SKM-1 treated with dmso at 0.1 percent for 144 hours (cell line): Measurements from ENCODE around the gene BCDIN3D.

Experiments used
- DNase-seq: peaks from one replicate; lab custom pipeline; 2025; ENCODE audit not compliant: unreplicated experiment; lab: John Stamatoyannopoulos, UW

The BCDIN3D gene

DNA sequence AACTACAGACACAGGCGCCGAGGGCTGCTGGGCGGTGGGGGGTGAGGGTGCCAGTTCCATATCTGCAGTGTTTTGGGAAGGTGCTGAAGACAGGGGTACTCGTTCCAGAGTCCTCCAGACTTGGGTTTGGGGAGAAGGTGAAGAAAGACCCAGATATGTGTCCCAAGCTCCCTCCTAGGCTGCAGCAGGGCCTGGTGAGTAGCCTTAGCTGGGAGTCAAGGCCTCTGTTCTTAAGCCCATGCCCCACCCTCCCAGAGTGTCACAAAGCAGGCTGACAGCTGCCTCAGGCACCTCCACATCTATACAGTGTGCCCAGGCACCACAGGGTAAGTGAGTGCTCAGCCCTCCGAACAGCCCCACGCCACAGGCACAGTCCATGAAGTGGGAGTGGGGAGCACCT is 19.0 kb downstream of the BCDIN3D start:
- DNase-seq = no peak

DNA sequence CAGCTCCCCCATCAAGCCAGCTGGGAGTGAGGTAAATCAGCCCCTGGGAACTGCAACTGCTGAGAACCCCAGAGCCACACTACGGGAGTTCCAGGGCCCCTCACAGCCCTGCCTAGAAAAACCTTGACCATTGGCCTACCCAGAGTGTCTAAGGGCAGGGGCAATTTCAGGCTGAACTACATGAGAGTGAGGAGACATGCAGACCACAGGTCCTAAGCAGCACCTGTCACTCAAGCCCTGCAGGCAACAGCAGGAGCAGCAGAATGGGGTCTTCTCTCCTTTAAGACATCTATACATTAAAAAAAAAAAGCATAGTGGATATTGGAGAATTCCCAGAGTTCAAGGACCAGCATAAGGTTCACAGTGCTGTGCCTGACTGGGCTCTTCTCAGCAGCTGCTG is 19.6 kb downstream of the BCDIN3D start:
- no peak for DNase-seq

DNA sequence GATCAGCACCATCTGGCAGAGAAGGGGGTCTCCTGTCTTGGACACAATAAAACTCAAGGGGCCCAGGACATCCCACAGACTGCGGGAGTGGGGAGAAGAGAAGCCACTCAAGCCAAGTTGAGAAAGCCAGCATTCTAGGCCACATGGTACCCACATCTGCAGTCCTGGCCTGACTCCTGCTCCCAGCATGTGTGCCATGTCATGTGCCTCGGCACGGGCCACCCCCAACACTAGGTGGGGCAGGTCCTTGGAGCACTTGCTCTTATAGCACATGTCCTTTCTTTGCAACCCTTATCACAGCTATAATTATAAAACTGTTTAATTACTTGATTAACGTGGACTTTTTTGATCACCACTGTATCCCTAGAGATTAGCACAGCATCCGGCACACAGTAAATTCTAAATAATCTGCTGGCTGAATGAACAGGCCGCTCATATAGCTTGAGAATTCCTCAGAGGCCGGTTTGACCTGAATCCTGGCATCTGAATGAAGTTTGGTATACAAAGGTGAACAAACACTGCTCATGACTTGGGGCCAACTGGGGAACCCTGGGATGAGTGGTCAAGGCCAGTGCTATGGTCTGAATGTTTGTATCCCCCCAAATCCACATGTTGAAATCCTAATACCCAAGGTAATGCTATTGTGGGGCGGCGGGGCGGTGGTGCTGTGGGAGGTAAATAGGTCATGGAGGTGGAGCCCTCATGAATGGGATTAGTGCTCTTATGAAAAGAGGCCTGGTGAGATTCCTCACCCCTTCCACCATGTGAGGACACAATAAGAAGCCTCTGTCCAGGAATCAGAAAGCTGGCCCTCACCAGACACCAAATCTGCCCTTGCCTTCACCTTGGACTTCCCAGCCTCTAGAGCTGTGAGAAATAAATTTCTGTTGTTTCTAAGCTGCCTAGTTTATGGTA is 21.3 kb downstream of the BCDIN3D start:
- no peak for DNase-seq

DNA sequence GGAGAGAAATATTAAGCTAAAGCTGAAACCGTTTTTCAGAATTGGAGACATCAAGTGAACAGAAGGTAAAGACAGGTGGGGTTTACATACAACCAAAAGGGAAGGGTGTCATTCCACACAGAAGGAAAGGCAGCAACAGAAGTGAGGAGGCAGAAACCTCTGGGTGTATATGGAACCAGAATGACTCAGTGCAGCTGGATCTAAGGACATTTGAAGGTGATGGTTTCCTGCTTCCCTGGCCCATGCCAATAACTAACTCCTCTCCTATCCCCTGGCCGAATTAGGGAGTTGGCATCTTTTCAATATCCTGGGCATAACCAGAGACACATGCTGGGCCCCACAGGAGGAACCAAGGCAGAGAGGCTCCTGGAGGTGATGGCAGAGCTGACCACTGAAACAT is 23.1 kb downstream of the BCDIN3D start:
- no peak for DNase-seq

DNA sequence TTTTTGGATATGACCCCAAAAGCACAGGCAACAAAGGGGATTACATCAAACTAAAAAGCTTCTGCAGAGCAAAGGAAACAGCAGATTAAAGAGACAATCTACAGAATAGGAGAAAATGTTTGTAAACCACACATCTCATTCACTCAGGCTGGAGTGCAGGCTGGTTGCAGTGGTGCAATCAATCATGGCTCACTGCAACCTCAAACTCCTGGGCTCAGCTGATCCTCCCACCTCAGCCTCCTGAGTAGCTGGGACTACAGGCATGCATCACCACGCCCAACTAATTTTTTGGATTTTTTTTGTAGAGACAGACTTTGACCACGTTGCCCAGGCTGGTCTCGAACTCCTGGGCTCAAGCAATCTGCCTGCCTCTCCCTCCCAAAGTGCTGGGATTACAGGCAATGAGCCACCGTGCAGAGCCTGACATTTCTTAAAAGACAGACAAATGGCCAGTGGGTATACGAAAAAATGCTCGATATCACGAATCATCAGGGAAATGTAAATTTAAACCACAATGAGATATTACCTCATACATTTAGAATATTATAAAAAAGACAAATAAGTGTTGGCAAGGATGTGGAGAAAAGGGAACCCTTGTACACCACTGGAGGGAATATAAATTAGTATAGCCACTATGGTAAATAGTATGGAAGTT is 24.5 kb downstream of the BCDIN3D start:
- no peak for DNase-seq

DNA sequence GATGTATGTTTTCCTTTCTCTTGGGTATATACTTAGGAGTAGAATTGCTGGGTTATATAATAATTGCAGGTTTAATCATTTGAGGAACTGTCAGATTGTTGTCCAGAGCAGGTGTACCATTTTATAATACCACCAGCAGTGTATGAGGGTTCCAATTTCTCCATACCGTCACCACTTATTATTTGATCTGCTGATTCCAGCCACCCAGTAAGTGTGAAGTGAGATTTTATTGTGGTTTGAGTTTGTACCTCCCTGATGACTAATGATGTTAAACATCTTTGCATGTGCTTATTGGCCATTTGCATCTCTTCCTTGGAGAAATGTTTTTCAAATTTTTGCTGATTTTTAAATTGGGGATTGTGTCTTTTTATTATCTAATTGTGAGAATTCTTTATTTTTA is 29.8 kb downstream of the BCDIN3D start:
- DNase-seq = no peak

DNA sequence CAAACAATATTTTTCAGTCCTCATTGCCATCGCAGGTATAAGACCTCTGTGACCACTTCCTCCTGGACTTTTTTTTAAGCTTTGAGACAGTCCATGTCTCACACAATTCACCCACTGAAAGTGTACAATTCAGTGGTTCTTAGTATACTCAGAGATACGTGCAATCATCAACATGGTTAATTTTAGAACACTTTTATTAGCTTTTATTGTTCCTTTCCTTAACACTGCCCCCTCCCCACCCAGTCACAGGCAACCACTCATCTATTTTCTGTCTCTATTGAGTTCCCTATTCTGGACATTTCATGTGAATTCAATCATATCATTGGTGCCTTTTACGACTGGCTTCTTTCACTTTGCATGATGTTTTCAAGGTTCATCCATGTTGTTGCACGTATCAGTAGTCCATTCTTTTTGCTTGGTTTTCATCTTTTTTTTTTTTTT is 30.9 kb downstream of the BCDIN3D start:
- no peak for DNase-seq

DNA sequence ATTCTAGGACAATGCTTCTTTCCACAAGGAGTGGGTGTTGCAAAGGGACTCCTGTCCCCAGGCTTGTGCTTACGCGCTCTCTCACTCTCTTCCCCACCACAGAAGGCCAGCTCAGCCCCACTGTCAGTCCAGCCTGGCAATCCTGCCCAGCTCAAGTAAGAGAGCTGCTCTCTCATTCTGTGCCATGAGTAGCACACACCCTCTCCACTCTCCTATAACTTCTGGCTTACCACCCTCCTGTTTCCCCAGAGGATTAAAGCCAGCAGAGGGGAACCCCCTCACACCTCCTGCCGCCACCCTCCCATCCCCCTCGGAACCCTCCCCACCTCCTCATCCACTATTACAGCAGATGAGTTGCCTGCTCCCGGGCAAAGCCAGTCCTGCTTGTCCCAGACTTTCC is 31.8 kb downstream of the BCDIN3D start:
- no peak for DNase-seq

DNA sequence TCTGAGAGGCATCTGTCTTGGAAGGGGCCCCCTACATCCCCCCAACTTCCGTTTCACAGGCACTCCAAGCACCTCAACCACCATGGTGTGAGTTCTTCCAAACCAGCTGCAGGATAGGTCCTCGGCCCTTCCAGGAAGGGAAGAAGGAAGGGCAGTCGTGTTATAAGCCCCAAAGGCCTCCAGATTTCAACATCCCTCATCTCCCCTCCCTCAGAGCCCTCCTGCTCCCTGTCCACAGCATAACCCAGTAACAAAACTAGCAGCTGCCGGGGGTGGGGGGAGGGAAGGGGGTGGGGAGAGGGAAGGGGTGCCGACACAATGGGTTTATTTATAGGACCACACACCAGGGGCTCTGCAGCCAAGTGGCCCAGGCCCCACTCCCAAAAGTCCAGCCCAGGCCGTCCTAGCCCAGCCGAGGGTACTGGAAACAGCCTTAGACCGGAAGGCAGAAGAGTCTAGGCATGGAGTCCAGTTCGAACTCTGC is 33.0 kb downstream of the BCDIN3D start:
- no peak for DNase-seq

DNA sequence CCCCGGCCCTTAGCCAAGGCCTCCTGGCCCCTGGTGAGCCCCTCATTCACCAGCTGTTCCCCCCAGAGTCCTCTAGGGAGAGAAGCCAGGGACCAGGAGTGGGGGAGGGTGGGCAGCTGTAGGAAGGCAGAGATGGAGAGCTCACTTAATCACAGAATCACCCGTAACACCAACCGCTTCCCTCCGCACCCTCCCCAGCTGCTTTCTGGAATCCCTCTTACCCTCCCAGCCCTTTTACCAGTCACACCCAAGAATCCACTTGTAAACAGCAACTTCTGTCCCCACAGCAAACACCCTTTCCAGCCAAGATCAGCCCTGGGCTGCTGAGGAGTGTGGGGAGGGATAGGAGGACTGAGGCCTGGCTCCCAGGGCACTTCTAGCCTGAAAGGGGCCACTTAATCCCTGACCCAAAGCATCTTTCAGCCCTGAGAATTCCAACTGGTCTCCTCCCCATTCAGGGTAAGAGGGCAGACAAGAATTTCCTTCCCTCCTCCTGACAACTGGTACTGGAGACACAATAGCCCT is 33.5 kb downstream of the BCDIN3D start:
- no peak for DNase-seq

DNA sequence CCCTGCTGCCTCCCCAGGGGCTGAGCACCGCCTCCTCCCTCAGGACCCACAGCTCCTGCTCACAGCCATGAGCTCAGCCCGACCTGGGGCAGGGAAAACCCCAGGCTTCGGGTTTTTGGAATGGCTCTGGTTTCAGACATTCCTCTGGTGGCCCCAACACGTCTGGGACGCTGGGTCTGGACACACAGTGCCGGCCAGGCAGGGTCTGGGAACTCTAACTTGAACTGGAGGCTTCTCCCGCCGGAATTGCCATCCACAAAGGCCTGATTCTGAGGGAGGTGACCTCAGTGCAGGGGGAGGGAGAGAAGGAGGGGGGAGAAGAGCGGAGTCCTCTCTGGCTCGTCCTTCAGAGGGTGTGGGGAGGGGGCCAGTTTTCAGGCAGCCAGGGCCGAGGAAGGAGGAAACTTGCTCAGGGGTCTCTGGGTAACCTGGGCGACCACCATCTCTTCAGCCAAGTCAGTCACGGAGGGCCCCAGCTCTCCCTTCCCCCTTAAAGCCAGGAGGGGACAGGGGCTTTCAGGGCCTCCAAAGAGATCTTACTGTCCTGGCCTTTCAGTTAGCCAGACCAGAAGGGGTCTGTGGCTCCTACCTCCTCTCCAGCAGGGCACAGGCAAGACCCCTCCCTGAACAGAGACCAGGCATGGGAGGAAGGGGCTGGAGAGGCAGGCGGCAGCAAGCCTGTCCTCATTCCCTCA is 34.1 kb downstream of the BCDIN3D start:
- no peak for DNase-seq

DNA sequence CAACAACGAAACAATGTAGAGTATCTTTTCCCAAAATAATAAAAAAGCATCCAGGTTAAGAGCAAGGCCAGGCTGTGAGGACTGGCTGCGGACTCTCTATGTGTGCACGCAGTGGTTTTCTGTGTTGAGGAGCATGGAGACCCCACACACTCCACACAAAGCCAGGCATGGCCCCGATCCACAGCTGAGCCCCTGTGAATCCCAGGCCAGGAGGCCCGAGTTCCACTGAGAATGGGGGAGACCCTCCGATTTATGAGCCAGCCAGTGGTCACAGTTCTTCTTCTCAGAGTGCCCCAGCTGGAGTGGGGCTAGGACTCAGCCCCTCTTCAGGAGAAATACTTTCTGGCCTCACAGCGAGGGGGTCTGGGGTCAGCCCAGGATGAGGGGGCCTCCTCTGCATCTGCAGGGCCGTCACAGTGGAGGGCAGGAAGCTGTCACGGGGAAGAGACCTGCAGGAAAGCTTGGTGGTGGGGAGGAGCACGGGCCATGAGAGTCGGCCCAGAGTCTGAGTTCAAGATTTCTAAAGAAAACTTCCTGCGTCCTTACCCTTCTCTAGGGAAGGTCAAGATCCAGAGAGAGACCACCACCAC is 34.8 kb downstream of the BCDIN3D start:
- no peak for DNase-seq

DNA sequence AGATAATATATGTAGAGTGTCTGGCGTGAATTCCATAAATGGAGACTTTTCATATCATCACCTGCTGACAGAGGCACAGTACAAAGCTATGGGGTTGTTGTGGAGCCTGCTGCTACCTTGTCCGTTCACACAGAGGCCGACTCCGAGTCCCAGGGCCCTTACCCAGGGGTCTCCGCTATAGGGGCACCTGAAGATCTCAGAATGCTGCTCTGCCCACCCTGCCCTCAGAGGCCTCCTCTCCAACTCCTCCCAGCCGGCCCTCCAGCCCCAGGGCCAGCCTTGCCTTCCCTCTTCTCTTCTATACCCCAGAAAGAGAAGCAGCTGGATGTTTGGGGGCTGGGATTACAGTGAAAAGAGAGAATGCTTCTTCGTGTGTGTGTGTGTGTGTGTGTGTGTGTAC is 36.0 kb downstream of the BCDIN3D start:
- DNase-seq = no peak

DNA sequence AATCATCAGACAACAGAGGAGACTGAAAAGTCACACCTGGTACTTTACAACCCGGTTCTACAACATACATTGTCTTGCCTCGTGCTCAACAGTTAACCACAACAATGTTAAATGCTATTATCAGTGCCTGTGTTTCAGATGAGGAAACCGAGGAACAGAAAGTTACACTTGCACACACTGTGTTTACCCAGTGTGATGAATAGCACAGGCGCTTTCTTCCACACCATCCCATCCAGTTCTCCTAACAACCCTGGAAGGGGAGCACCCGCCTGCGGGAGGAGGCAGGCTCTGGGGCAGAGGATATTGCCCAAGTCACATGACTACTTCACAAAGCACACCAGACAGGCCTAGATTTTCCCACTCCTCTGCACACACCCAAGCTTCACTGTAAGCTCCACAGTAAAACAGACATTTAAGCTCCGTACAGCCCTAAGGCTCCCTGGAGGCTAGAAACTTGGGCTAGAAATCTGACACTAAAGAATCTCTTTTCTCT is 36.5 kb downstream of the BCDIN3D start:
- DNase-seq = no peak

DNA sequence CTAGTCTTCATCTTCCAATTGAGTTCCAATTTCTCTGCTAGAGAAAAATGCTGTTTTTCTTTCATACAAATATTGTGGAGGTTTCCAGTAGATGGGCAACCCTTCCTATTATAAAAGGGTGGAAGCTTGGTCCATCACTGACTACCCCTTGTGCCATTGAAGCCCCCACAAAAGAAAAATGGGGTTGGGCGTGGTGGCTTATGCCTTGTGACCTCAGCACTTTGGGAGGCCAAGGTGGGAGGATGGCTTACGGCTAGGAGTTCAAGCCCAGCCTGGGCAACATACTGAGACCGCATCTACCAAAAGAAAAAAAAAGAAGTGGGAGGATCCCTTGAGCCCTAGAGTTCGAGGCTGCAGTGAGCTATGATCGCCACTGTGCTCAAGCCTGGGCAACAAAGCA is 37.5 kb downstream of the BCDIN3D start:
- no peak for DNase-seq

DNA sequence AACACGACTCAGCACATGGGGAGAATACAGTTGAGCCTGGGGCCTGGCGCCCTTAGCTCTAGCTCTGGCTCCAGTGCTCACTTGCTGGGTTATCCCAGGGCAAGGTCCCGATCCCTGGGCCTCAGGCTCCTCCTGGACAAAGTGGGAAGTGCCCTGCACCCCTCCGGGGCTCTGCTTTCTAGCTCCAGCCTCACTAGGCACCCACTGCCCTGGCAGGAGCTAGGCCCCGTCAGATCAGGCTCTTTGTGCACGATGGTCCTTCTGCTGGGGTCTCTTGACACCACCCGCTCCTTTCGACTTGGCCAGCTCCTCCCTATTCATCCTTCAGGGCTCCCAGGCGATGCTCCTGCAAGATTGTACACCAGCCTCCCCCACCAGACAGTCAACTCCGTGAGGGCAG is 38.1 kb downstream of the BCDIN3D start:
- no peak for DNase-seq

DNA sequence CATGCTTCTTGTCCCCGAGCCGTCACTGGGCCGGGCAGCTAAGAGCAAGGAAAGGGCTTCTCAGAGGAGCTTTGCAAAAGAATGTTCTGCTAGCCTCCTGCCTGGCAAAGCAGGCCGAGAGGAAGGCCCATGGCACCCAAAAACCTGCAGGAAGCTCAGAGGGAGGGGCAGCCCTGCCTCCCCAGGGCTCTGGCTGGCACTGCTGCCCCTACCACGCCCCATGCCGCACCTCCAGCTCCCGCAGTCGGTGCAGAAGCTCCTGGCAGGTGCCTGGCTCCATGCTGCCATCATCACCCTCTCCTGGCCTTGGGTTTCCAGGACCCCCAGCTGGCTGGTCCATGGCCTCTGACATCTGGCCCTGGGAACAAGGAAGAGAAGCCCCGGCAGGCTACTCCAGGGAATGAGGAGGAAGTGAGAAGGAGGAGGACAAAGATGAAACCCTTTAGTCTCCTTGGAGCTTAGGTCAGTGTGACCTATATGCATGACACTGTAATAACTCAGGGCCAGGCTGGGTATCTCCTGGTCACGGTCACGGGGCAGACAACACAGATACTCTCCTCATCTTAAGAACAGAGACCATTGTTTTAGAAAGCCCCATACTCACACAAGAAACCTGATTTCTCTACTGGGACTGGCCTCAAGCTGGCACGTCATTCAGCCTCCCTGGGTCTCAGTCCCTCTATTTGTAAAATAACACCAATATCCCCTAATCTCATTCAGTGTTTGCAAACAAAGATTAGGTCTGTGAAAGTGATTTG is 39.0 kb downstream of the BCDIN3D start:
- DNase-seq = no peak

DNA sequence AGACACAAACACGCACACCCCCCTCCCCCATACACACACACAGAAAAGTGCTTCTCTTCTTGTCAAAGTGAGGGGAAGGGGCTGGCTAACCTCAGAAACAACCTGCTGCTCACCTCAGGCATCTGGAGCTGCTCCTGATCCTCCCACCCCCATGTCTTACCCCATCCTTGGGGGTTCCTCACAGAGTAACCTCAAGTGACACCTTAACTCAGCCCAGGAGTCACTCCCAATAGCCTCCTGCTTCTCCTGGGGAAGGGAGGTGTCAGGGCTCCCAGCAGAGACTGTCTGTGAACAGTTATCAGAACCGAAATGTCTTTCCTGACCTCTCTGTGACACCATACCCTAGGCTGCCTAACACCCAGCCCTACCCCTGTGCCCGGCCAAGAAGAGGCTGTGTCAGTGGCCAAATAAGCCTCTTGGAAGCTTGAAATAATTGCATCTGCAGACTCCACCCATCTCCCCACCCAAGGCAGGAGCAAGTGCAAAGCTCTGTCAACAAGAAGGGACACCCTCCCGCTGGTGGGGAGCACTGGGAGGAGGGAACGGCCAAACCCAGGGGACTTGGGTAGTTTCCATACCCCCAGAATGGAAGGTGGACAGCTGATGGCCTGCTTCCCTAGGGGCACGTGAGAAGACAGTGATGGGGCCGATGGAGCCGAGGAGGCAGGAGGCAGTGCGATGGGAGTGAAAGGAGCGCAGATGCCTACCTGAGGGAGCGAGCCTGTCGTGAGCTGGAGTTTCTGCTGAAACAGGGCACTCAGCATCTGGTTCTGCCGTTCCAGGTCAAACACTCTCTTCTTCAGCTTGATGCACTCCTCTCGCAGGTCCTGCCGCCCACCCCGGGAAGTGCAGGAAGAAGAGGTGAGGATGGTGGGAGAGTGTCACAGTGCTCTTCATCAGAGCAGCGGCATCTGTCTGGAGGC is 41.5 kb downstream of the BCDIN3D start:
- DNase-seq = no peak
